Measurements from ENCODE around the gene PIGQ.

DNA sequence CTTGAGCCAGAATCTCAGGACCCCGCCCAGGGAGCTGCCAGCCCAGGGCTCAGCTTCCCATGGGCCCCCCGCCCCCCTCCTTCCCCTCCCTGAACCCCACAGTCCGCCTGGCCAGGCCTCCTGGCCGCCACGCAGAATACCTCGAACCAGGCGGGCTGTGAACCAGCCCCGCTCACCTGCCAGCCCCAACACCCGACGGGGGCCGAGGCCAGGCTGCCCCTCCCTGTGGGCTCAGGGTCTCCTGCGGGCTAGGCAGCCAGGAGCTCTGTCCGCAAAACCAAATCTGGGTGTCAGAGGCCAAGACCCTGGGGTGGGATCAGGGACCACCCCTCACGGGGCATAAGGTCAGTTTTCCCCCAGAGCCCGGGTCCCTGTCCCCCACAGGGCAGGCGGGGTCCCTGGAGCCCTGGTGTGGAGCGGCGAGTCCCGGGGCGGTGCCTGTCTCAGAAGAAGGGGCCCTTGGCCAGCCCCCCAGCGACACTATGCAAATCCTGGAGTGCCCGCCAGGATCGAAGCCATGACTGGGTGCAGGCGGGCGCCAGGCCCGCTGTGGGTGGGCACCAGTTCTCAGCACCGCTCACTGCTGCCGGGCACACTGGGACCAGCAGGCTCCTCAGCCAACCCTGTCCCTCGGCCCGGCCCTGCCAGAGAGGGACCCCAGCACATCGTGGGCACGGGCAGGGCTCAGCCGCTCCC, 16.0 kb upstream of the PIGQ start:
- TF ChIP-seq CTCF (IDR thresholded peaks at IDR 0.05): no peak
- no peak for TF ChIP-seq POLR2A (IDR thresholded peaks at IDR 0.05)
- no peak for TF ChIP-seq EP300 (IDR thresholded peaks at IDR 0.05)

Data from ovary (tissue), 3 donors.